ENCODE measurements around the gene DNAH12.

- no peak for TF ChIP-seq POLR2AphosphoS5 (IDR thresholded peaks at IDR 0.05)
- TF ChIP-seq CTCF (IDR thresholded peaks at IDR 0.05; ENCODE audit: poor library complexity, severe bottlenecking), result no peak
- no peak for TF ChIP-seq TAF1 (IDR thresholded peaks at IDR 0.05; ENCODE audit: low read depth)
- no peak for TF ChIP-seq MXI1 (conservative IDR thresholded peaks at IDR 0.05; ENCODE audit: poor library complexity, severe bottlenecking)
- TF ChIP-seq RAD21 (conservative IDR thresholded peaks at IDR 0.05), result no peak
- TF ChIP-seq SMC3 (conservative IDR thresholded peaks at IDR 0.05; ENCODE audit: poor library complexity), result no peak
- no peak for TF ChIP-seq EP300 (conservative IDR thresholded peaks at IDR 0.05; ENCODE audit: poor library complexity, severe bottlenecking)
- no peak for TF ChIP-seq REST (IDR thresholded peaks at IDR 0.05; ENCODE audit: borderline replicate concordance)
These were observed 158.6 kb downstream of the DNAH12 start for GRCh38 chr3:57385498-57385897.

Data from neural cell (in vitro differentiated cells).